ENCODE data around the gene ZEB2.

- TF ChIP-seq CTCF (IDR thresholded peaks at IDR 0.05) (no peak), POLR2A (IDR thresholded peaks at IDR 0.05) (no peak), EP300 (IDR thresholded peaks at IDR 0.05) (no peak)
Measured at GRCh38 chr2:144407262-144407661, 112.7 kb downstream of the ZEB2 start.
